Measurements from ENCODE around the gene ANKRD37.

- TF ChIP-seq POLR2A (IDR thresholded peaks at IDR 0.05; ENCODE audit: low read depth, low read length) = no peak
- no peak for TF ChIP-seq TAF1 (IDR thresholded peaks at IDR 0.05; ENCODE audit: low read depth, low read length)
- TF ChIP-seq POLR2AphosphoS5 (IDR thresholded peaks at IDR 0.05; ENCODE audit: low read depth, low read length) = no peak
Observed at GRCh38 chr4:185411849-185412248, 15.2 kb downstream of the ANKRD37 start.
